K562 (cell line): Measurements from ENCODE around the gene PAQR6.

ENCODE experiments used
- EHMT2 ChIP-seq: fragments of 450-650 bp; IDR thresholded peaks from 2 replicates; pipeline ENCODE4 v1.6.1; 2018; ENCODE audit warnings: antibody characterized with exemption
- FOXP1 ChIP-seq: sonication (generic); formaldehyde crosslinking; IDR thresholded peaks from 2 replicates; pipeline ENCODE4 v1.8.0; 2022; ENCODE audit warnings: mild to moderate bottlenecking, missing genetic modification reagents
- GABPB1 ChIP-seq: sonication (generic); formaldehyde crosslinking; IDR thresholded peaks from 2 replicates; pipeline ENCODE4 v1.8.0; 2022; ENCODE audit warnings: mild to moderate bottlenecking, missing genetic modification reagents
- HMBOX1 ChIP-seq: sonication (generic); IDR thresholded peaks from 2 replicates; pipeline ENCODE4 v1.6.1; 2016
- RFX5 ChIP-seq: IDR thresholded peaks from 2 replicates; pipeline ENCODE4 v1.6.1; 2011; ENCODE audit warnings: low read depth, mild to moderate bottlenecking, improper control_type of control experiment, low read length
- TAF9B ChIP-seq: fragments of 450-650 bp; IDR thresholded peaks from 2 replicates; pipeline ENCODE4 v1.6.1; 2018; ENCODE audit warnings: mild to moderate bottlenecking; ENCODE audit not compliant: partially characterized antibody

GRCh38 chr1:156260896-156261295, 13.0 kb upstream of the PAQR6 start:
- TF ChIP-seq FOXP1 (no peak), HMBOX1 (no peak), RFX5 (no peak), GABPB1 (CRISPR knock-in tag) (no peak), EHMT2 (no peak), TAF9B (no peak)
